Activated T-cell treated with anti-CD3 and anti-CD28 coated beads for 4 hours (primary cell): ENCODE measurements around the gene IER2.

Experiments used
- DNase-seq: peaks from one replicate; pipeline ENCODE4 v3.0.0-alpha.2; 2020

The IER2 gene

GRCh38 chr19:13119627-13120026 lies 30.6 kb upstream of the IER2 start:
- no peak for DNase-seq

- DNase-seq, result no peak
Measured at GRCh38 chr19:13120031-13120430, 30.2 kb upstream of the IER2 start.

- no peak for DNase-seq
Measured at GRCh38 chr19:13120817-13121216, 29.4 kb upstream of the IER2 start.

GRCh38 chr19:13121551-13122274 lies 28.5 kb upstream of the IER2 start:
- DNase-seq, result no peak

- DNase-seq, result no peak
Measured at GRCh38 chr19:13122275-13122878, 27.8 kb upstream of the IER2 start.

GRCh38 chr19:13122980-13123957 lies 26.9 kb upstream of the IER2 start:
- DNase-seq, result no peak

- no peak for DNase-seq
Measured at GRCh38 chr19:13127051-13127450, 23.2 kb upstream of the IER2 start.

- DNase-seq, result no peak
Measured at GRCh38 chr19:13127811-13128575, 22.2 kb upstream of the IER2 start.

GRCh38 chr19:13128583-13128982 lies 21.6 kb upstream of the IER2 start:
- no peak for DNase-seq

- no peak for DNase-seq
Measured at GRCh38 chr19:13129384-13129783, 20.8 kb upstream of the IER2 start.

GRCh38 chr19:13130886-13131490 lies 19.2 kb upstream of the IER2 start:
- no peak for DNase-seq

GRCh38 chr19:13132471-13133180 lies 17.6 kb upstream of the IER2 start:
- DNase-seq, result no peak

GRCh38 chr19:13133241-13133870 lies 16.9 kb upstream of the IER2 start:
- DNase-seq, result no peak

GRCh38 chr19:13134626-13135025 lies 15.6 kb upstream of the IER2 start:
- no peak for DNase-seq

GRCh38 chr19:13135068-13136062 lies 14.8 kb upstream of the IER2 start:
- no peak for DNase-seq

- DNase-seq, result no peak
Measured at GRCh38 chr19:13137290-13137794, 12.9 kb upstream of the IER2 start.

GRCh38 chr19:13138171-13138915 lies 11.9 kb upstream of the IER2 start:
- no peak for DNase-seq

- no peak for DNase-seq
Measured at GRCh38 chr19:13138916-13139198, 11.4 kb upstream of the IER2 start.

- no peak for DNase-seq
Measured at GRCh38 chr19:13139633-13140311, 10.4 kb upstream of the IER2 start.
